HG02884 (cell line): ENCODE measurements around the gene STAT3.
"Not testable (repeated sequence)": the region's sequence is repeated elsewhere in the genome, so short reads cannot be mapped to it uniquely, and the experiment has no call there.

Source experiments
- ATAC-seq: cut with Tn5 transposase; IDR thresholded peaks from one replicate; pipeline ENCODE4 v1.9.1; 2021; ENCODE audit warnings: mild to moderate bottlenecking, moderate library complexity; ENCODE audit not compliant: unreplicated experiment

STAT3 gene

DNA sequence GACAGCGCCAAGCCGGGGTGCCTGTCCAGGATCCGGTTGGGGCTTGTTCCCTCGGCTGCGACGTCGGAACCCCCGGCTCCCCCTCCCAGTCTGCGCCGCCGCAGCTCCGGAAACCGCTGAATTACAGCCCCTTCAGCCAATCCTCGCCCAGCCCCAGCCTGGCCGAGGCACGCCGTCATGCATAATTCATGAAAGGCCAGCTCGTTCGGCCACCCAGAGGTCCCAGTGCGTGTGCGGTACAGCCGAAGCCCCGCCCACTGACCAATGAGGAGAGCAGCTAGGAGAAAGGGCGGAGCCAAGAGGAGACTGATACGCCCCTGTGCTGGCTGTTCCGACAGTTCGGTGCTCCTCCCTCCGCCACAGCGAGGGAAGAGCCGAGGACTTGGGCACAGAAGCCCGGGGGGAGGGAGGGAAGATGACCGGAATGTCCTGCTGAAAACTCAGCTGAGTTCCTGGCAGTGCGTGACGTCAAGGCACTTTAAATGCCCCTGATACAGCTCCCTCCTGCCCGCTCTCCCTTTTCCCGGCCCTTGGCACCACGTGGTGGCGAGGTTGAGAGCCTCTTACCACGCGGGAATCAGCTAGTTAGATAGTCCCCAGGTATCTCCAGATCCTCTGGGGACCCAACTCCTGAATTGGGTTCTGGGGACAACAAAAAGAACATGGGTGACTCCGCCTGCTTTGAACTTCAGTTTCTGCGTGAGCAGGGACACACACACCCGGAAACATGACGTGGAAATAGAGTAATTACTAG lies at the start of gene STAT3:
Gene STAT3 (minus strand): TSS at position 62 of the 754 bp plus-strand sequence. CDS start 39,926 bp downstream, outside the sequence.
- ATAC-seq: peak; percentile 86

DNA sequence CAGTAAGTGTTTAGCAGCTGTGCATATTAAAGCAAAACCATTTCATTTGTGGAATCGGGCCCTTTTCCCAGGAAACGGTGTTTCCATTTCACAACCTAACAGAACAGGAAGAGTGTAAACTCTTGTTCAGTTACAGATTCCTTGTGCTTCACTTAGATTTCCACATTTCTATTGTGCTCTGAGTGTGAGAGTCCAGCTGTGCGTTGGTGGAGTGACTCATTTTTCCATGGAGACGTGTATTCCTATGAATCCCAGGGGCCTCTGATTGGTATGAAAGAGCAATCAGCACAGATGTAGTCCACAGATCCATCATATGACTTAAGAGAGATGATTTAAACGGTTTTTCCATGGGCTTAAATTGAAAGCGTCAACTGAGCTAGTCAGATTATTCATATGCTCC lies 48.1 kb upstream of the STAT3 start:
- ATAC-seq: no peak

DNA sequence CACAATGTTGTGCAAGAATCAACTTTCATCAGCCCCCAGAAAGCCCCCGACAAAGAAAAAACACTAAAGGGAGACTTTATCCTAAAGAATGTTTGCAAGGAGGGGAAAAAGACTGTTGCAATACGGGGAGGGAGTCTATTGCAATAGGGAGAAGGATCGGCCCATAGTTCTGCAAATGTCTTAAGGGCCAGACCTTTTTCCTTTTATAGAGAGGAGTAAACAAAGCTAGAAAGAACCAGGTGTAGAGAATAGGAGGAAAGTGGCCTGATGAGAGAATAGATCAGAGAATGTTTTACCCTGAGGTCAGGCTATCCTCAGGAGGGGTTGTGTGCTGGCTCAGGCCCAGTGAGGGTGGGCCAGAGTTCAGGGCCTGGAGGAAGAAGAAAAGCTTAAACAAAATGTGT lies 43.5 kb upstream of the STAT3 start:
- ATAC-seq: no peak

DNA sequence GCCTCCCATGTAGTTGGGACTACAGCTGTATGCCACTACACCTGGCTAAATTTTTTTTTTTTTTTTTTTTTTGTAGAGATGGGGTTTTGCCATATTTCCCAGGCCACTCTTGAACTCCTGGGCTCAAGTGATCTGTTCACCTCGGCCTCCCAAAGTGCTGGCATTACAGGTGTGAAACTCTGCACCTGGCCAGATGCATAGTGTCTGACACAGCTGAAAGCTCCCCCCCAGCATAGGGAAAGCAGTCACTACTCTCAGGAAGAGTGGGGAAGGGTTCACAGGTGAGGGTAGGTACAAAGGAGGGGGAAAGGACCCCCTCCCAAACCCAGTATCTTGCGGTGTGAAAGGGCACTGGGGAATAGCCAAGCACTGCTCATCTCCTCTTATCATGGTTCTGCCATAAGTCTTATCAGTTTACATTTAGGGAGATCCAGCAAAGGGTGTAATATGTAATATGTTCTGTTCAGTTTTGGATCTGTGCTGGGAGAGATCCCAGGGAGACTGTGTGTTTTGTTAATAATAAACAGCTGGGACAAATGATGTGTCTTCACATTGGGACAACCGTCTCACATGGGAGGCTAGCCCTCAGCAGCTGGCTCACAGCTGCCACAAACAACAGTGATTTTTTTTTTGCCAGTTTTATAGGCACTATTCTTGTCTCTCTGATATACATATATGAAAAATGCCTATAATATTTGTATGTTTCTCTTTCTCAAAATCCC lies 41.6 kb upstream of the STAT3 start:
- ATAC-seq: no peak

DNA sequence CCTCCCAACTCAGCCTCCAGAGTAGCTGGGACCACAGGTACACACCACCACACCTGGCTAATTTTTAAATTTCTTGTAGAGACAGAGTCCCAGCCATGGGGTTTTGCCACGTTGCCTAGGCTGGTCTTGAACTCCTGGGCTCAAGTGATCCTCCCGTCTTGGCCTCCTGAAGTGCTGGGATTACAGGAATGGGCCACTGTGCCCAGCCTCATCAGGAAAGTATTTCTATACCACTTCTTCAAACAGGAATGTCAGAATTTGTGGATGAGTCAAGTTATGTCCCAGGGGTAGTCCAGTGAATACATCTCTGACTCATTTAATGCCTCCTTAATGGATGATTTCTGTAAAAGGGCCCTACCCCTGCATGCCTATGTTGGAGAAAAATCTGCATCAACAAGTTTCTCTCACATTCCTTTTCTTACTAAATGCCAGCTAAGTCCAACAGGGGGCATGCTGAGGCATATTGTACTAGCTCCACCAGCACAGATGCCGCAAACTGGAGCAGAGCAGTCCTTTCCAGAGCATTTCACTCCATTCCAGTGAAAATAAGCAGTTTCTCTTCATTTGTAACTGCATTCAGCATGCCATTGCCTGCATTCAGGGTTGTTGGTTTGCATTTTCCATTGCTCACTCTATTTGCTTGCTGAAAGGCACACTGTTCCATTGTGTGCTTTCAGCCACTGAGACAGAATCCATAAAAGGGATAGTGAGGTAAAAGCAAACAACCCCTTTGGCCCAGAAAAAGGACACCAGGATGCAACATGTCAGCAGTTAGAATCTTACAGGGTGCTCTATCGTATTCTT lies 40.1 kb upstream of the STAT3 start:
- no peak for ATAC-seq

DNA sequence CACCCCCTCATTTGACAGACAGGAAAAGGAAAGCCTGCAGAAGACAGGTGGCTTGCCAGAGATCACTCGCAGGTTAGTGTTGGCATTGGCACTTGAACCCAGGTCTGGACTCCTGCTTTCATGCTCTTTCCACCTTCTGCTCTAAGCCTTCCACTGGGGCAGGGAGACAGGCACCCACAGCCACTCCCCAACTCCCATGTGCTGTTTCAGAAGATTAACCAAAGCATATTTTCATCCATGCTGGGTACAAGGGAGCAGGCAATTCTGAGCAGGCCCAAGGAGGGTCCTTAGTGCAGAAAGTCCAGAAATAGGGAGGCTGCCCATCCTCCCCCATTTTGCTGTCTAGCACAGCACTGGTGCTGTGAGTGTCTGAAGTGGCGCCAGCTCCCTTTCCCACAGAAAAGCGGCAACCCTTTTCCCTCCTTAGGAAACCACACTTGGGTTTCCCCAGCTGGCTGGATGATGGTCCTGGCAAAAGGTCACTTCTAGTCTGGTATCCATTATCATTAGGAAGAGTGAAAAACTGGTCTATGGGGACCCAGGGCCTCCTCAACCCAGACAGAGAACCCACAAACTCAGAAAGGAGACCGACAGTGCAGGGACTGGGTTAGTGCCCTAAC lies 36.9 kb upstream of the STAT3 start:
- no peak for ATAC-seq

DNA sequence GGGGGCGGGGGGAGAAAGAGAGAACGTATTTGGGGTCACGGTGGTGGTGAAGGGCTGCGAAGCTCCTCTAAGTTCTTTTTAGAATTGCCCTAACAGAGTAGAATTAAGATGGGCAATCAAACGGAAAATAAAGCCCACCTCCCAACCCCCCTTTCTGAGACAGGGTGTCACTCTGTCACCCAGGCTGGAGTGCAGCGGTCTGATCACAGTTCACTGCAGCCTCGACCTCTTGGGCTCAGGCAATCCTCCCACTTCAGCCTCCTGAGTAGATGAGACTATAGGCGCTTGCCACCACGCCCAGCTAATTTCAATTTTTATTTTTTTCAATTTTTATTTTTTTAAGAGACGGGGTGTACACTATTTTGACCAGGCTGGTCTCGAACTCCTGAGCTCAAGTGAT lies 35.5 kb upstream of the STAT3 start:
- ATAC-seq: no peak

DNA sequence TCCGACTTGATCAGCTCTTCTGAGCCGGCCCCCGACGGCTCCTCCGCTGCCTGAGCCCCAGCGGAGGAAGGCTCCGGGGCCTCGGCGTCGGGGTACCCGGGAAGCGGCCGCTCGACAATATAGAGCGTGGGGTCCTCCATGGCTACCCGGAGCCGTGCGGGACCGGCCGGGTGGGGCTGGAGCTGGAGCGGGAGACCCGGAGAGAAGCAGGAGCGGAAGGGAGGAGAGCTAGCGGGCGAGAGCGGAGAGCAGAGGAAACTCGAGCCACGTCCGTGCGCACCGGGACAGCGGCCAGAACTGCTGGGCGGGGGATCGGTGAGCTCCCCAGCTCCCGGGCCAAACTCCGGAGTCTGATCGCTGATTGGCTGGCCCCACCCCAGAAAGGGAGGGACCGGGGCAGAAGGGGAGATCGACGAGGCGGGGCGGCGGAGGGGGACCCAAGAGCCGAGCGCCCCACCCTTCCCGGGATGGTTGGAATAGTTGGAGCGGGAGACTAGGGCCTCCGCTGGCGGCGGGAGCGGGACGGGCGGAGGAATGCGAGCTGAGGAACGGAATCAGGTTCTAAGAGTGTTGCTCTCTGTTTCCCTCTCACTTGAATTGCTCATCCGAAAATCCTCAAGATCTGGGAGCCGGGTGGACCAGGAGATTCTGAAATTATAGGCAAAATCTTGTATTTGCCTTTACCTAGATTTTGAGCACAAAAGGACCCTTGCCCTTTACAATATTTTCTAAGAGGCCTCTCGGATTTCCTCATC lies 34.9 kb upstream of the STAT3 start, which contains the start of gene CAVIN1:
Gene CAVIN1 (minus strand): TSS at position 299 of the 755 bp plus-strand sequence. CDS start 159 bp downstream, at position 140.
- no peak for ATAC-seq

DNA sequence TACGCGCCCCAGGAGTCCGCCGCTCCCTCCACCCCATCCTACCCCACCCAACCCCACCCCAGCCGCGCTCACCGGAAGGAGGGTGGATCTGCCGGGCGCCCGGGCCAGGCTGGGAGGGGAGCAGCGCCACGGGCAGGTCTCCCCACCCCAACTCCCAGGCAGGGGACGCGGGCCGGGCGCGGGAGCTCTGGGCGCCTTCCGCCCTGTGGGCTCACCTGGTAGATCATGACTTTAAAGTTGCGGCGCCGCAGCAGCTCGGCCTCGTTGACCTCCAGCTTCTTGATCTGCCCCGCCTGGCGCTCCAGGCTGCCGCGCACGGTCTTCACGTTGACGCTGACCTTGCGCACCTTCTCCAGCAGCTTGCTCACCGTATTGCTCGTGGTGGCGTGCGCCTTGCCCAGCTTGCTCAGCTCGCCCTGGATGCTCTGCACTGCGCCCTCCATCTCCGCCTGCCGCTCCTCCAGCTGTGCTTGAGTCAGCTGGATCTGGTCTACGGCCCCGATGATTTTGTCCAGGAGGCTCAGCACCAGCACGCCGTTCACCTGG lies 34.2 kb upstream of the STAT3 start:
- ATAC-seq: no peak

DNA sequence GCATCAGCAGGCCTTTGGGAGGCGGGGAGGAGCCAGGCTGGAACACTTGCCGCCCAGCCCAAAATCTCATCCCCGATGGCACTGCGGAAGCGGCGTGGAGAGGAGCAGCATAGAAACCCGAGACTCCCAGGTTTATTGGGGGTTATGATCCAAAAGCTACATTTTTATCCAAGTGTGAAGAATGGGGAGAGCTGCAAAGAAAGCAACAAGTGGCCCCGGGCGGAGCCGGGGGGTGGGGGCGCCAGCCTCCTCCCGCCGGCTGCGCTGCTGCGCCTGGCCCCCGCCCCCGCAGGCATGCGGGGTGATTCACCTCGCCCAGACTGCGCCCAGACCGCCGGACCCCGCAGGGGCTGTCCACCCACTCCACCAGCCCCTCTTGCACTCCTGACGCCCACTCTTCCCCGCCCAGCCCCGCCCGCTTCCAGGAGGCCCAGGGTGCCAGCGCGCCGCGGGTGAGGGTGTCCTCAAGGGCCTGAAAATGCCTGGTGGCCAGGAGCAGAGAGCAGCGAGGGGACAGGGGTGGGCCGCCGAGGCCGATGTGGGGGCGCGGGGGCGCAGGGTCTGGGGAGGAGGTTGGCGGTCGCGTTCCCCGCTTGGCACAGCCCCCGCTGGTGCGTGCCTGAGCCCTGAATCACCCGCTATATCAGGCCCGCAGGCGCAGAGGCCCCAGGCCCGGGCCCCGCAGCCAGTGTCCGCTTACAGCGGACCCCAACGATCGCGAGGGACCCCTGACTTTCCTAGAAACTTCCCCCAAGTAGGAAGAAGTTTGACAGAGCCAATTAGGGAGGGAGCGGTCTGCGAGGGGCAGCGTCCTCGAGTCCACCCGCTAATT lies 33.5 kb upstream of the STAT3 start:
- ATAC-seq: no peak

DNA sequence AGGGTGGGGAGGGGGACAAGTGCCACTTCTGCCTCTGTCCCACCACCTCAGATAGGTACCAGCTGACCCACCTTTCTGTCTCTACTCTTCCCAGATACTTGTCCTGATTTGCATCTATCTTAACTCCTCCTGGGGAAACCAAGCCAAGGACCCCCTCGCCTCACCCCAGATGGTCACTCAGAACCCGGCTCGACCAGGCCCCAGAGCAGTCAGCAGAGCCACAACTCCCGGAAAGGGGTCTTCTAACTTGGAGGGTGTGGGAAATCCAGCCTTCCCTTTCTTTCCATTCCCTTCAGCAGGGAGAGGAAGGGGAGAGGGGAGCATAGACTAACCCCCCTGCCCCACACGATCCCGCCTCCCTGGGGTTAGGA lies 32.9 kb upstream of the STAT3 start:
- no peak for ATAC-seq

DNA sequence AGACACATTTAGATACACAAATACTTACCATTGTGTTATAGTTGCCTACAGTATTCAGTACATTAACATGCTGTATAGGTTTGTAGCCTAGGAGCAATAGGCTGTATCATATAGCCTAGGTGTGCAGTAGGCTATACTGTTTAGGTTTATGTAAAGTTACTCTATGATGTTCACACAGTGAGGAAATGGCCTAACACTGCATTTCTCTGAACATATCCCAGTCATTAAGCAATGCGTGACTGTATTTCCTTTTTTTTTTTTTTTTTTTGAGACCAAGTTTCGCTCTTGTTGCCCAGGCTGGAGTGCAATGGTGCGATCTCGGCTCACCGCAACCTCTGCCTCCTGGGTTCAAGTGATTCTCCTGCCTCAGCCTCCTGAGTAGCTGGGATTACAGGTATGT lies 29.7 kb upstream of the STAT3 start:
- ATAC-seq: not testable (repeated sequence)

DNA sequence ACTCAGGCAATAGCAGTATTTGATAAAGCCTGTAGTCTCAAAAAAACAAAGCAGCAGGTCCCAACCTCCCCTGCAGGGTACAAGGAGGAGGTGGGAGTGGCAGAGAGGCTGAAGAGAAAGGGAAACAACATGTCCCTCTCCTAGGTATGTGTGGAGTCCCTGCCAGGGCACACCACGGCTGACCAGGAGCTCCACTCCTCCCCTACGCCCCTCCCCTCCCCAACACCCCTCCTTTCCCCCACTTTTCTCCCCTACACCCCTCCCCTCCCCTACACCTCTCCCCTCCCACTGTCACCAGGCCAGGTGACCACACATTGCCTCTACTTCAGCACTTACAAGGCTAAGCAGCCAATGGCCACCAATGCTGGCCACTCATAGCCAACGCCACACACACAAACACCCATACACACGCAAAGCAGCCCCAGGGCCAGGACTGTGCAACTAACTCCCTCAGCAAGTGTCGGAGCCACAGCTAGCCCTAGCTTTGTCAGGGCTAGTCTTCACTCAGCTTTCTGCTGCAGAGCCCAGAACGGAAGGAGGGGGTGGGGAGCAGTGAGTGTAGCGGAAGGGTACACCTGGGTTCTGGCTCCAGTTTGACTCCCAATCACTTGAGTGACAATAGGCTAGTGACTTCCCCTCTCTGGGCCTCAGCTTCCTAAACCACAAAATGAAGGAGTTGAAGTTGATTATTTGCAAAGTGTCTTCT lies 26.6 kb upstream of the STAT3 start:
- ATAC-seq: no peak

DNA sequence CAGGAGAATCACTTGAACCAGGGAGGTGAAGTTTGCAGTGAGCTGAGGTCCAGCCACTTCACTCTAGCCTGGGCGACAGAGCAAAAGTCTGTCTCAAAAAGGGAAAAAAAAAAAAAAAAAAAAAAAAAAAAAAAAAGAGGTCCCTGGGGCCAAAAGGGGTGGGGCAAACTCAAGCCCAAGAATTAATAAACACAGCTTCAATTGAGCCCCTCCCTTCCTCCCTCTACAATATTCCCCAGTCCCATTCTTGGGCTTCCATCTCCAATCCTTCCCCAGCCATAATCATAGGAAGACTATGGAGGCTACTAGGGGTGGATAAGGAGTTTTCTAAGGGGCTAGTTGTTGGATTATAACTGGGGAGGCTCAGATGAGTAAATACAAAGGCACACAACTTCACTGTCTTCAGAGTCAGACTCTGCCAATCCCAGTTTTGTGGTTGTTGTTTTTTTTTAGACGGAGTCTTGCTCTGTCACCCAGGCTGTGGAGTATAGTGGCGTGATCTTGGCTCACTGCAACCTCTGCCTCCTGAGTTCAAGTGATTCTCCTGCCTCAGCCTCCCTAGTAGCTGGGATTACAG lies 25.3 kb upstream of the STAT3 start:
- ATAC-seq: no peak

DNA sequence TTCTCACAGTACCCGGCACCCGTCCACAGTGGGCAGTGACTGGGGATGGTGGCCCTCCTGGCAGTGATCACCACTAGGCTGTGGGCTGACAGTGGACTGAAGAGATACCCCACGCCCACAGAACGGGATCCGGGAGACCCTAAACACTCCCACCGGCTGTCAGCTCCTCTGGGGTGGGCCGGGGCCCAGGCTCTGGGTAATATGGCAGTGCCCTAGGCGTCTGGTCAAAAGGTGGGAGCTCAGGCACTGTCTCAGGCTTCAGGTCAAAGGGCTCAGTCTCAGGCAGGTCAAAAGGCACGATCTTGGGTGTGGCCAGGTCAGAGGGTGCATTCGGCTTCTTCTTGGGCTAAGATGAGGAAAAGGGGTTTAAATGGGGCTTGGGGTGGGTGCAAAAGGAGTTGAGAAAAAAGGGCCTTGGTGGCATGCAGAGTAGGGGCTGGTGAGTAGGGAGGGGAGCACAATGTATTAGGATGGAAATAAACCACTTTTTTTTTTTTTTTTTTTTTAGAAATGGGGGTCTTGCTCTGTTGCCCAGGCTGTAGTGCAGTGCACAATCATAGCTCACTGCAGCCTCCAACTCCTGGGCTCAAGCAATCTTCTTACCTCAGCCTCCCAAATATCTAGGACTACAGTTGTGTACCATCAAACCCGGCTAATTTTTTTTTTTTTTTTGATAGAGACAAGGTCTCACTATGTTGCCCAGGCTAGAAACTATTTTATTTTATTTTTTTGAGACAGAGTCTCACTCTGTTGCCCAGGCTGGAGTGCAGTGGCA lies 23.9 kb upstream of the STAT3 start:
- no peak for ATAC-seq

DNA sequence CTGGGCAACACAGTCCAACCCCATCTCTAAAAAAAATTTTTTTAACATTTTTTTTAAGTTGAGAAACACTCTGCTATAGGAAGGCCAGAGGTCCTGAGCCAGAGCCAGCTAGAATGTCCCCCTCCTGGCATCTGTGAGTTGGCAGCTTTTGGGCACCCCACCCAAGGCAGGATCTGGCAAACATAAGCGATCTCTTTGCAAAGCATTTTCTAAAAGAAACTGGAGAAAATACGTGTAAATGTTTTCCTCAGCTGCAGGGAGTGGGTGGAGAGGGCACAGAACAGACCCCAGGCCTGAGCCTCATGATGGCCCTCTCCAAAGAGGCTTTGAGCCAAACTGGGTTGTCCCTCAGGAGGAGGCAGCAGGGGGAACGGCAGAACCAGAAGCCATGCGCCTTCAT lies 23.1 kb upstream of the STAT3 start:
- no peak for ATAC-seq

DNA sequence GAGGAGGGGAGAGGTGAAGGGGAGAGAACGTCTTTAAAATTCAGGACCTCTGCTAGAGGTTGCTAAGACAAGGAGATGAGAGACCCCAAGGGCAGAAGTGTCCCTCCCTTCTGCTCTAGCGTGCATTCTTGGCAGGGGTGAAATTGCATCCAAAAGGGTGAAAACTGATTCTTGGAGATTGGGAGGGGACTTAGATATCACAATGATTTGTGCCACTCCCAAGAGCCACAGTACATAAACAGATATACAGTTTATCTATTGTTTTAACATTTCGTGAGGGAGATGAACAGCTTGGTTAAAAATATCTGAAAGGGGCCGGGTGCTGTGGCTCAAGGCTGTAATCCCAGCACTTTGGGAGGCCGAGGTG lies 22.1 kb upstream of the STAT3 start:
- no peak for ATAC-seq
